ENCODE measurements around the gene RTN4.

The RTN4 gene

GRCh38 chr2:55033076-55033742 lies 17.0 kb downstream of the RTN4 start:
- no peak for DNase-seq

GRCh38 chr2:55031505-55031904 lies 18.7 kb downstream of the RTN4 start:
- DNase-seq = no peak

DNA sequence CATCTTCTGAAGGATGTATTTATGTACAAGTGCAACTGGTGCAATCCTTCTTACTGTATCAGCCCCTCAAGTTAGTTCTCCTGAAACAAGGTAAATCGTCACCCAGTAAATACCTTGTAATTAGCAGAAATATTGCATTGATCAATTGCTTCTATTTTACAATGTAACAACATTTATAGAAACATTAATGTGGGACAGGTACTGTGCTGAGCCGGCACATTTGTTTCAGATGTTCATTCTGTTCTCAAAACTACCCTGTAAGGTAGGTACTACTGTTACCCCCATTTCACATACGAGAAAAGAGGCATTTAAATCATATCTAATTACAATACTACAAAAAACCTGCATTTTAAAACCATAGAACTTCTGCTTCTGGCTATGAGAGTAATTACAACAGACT lies 19.5 kb downstream of the RTN4 start:
- no peak for DNase-seq

DNA sequence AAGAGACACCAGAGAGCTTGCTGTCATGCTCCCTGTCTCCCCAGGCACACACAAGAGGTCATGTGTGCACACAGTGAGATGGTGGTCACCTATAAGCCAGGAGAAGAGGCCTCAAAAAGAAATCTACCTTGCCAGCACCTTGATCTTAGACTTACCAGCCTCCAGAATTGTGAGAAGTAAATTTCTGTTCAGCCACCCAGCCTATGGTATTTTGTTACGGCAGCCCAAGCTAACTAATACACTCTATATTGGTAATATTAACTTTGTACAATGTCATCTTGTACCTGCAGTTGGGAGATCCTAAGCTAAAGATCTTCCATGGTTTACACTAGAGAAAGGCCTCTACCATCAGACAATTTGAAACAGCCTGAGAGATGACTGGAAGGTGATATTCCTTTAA lies 21.2 kb downstream of the RTN4 start:
- no peak for DNase-seq

- DNase-seq = peak in 1 of 14 donors; percentile 8
Measured at GRCh38 chr2:55027226-55027625, 23.0 kb downstream of the RTN4 start.

GRCh38 chr2:55026202-55026601 lies 24.0 kb downstream of the RTN4 start:
- DNase-seq = peak in 1 of 14 donors; percentile 21

- DNase-seq = no peak
Measured at GRCh38 chr2:55025627-55026026, 24.6 kb downstream of the RTN4 start.

DNA sequence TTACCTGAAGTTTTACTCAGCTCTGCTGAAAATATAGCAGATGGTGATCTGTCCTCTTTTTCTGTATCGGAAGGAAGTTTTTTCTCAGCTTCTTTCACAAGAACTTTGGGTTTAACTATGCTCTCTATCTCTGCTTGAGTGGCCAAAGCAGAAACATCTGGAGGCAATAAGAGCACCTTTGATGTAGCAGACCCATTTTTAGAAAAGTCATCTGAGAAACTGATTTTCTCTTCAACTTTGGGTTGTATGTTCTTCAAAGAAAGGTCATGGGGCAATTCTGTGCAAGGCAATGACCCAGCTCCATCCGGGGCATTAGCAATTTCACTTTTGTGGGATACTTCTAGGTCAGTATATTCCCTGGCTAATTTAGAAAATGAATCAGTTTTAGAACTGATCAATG lies 25.2 kb downstream of the RTN4 start:
- no peak for DNase-seq

DNA sequence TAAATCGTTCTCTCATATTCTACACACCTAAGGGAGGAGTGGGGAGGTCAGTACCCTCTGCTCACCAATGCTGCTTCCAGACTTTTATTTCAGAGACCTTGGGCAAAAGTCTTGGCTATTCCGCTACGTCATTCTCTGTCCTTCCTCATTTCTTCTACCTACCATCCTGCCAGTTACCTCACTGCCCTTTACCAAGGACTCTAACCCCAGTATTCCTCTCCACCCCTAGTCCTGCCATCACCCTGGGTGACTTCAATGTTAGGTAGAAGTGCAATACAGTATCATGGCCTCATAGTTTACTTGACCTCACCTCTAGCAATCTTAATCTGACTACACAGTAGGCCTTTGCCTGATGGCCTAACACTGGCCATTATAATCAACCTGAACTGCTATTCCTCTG lies 27.8 kb downstream of the RTN4 start:
- no peak for DNase-seq

DNA sequence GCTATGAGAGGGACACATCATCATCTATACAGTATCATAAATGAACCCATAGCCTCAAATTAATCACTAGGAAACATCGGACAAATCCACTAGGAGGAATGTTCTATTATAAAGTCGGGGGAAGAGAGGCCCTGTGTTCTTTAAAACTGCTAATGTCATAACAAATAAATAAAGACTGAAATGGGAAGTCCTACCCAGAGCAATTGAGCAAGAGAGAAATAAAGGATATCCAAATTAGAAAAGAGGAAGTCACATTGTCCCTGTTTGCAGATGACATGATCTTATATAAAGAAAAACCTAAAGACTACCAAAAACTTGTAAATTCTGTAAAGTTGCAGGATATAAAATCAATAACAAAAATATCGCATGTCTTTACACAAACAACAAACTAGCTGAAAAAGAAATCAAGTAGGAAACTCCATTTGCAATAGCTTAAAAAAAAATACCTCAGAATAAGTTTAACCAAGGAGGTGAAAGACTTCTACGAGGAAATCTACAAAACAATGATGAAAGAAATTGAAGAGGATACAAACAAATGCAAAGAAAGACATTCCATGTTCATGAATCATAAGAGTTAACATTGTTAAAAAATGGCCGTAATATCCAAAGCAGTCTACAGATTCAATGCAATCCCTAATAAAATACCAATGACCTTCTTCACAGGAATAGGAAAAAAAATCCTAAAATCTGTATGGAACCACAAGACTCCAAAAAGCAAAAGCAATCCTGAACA lies 30.6 kb downstream of the RTN4 start:
- no peak for DNase-seq

DNA sequence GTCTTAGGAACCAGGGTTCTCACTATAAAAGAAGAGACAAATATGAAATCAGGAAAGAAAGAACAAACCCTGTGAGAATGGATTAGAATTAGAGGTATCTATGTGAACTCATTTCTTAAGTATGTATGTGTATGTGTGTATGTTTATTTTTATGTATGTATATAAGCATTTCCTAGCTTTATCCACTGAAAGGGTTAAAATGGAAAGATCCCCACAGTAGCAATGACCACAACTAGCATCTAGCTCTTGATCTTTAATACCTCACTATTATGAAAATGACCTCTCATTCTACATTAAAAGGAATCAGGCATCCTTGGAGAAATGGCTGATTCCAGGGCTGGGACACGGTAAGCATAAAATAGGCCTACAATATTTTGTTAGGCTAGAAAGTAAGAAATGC lies 31.6 kb downstream of the RTN4 start:
- no peak for DNase-seq

- no peak for DNase-seq
Measured at GRCh38 chr2:55017880-55018279, 32.4 kb downstream of the RTN4 start.

GRCh38 chr2:55017428-55017827 lies 32.8 kb downstream of the RTN4 start:
- no peak for DNase-seq

- peak in 5 of 14 donors; percentile 15 to 69 (median 24) for DNase-seq
Measured at GRCh38 chr2:55014962-55015939, 35.0 kb downstream of the RTN4 start.

DNA sequence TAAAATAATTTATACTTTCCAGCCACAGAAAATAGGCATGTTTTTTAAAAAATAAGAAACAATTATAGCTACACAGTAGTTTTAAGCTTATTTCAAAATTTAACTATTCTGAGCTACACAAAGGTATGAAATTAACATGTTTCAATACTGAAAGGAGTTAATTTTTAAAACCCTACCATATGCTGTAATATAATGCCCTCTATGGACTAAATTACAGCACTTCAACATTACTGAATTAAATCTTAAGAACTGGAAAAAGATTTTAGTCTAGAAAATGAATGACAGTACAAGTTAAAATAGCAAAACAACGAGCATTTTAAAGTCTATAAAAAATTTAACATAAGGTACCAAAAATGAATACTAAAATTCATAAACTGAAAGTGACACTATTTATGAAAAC lies 36.3 kb downstream of the RTN4 start:
- DNase-seq = peak in 1 of 14 donors; percentile 14

DNA sequence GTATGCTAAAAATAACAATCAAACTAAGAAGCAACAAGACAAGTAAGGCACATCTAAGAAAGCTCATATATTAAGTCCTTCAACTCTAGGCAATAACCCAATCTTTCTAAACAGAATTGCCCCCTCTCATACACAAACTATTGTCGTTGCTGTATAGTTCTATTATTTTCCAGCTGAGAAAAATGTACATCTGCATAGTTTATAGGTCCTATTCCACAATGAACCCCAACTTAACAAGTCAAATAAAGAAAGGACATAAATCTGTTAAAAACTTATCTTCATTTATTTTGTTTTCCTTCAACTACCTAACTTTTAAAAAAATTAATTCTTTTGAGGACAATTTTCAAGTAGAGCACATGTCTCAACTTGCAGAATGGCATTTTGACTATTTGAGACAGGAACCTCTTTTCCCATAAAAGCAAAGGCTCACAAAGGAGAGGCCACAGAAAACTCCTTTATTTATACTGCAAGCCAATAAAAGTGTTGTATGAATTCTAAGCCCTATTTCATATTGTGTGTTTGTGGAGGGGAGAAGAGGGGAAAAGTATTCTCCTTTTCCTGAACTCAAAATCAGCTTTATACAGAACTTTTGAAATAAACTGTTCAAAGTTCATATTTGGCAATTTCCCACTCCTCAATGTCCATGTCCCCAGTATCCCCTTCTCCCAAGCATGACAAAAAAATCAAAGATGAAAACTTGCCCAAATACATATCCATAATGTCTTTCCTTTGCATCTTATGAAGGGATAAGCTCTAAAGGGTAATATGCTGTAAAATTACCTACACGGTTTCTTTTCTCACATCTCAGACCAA lies 37.4 kb downstream of the RTN4 start:
- DNase-seq = no peak

DNA sequence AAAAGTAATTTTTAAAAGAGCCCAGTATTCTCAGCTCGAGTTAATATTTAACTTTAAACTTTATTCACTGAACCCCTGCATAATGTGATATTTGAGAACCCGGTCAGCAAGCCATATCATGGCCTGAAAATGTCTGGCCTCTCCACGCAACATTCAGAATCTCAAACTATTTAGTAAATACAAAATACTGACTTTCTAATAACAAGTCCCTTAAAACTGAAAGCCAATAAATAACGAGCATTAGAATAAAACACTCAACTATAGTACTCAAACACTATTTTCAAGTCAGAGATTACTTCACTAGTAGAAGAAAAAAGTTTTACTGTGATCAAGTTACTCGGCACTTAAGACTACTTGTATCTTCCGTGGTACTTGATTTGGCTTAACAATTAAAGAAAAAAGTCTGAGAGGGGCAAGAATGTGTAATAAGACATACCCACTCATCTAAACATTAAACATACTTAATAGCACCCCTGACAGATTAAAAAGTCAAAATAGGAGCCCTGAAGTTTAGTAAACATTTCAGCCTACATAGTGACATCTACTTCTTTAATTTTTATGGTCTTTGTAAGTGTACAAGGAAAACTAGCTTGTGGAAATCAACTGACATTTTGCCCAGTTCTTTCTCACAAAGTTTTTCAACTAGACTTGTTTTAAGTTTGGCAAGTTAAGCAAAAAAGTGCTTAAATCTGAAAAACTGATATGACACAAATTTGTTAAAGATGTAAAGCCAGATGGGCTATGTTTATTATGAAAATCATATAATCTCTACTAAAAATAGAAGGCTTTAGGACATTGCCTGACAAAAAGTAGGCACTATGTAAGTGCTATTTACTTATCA lies 38.2 kb downstream of the RTN4 start:
- no peak for DNase-seq

DNA sequence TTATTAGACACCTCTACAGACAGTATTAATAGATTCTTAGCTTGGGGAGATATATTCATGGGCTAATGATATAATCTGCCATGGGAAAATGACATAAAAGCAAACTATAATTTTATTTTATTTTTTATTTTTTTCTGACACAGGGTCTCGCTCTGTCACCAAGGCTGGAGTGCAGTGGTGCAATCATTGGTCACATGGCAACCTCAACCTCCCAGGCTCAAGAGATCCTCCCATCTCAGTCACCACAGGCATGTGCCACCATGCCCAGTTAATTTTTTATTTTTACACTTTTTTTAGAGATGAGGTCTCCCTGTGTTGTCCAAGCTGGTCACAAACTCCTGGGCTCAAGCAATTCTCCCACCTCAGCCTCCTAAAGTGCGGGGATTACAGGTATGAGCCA lies 39.3 kb downstream of the RTN4 start:
- peak in 1 of 14 donors; percentile 18 for DNase-seq

DNA sequence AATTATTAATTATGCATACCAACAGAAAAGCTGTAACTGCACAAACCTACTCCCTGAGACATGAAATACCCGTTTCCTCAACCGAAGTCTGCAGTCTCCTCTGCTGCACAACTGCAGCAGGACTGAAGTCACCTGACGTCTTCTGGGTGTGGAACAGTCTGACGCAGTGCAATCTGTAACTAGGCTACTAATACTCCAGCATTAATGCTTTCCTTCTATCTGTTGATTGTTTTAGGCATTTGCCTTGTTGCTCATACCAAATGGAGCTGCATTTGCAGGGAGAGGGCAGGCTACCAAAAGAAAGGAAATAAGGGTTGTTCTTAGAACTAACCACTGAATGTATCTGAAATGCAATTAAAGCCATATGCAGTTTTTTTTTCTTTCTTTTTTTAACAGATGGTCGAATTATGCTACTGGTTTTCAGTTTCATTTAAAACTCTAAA lies 40.1 kb downstream of the RTN4 start:
- DNase-seq = peak in 8 of 14 donors; percentile 15 to 85 (median 32)

GRCh38 chr2:55009277-55010060 lies 40.8 kb downstream of the RTN4 start:
- DNase-seq = peak in 1 of 14 donors; percentile 77
